Nephron progenitor cell (in vitro differentiated cells): ENCODE measurements around the gene B4GALT6.

Source experiments
- DNase-seq: peaks from one replicate; pipeline ENCODE4 v3.0.0; 2021
- H3K27ac Mint-ChIP-seq: 2 replicates; pipeline ENCODE4 v1.8.0; 2021; ENCODE audit warnings: mild to moderate bottlenecking, moderate library complexity, mixed read lengths
- H3K27me3 Mint-ChIP-seq: 2 replicates; pipeline ENCODE4 v1.8.0; 2021; ENCODE audit warnings: mild to moderate bottlenecking, low read depth, mixed read lengths; ENCODE audit not compliant: poor library complexity
- H3K36me3 Mint-ChIP-seq: 2 replicates; pipeline ENCODE4 v1.8.0; 2021; ENCODE audit warnings: low read depth, mixed read lengths
- H3K4me1 Mint-ChIP-seq: 2 replicates; pipeline ENCODE4 v1.8.0; 2021; ENCODE audit warnings: mixed read lengths
- H3K4me3 Mint-ChIP-seq: 2 replicates; pipeline ENCODE4 v1.8.0; 2021; ENCODE audit warnings: mild to moderate bottlenecking, moderate library complexity, mixed read lengths
- H3K9me3 Mint-ChIP-seq: 2 replicates; pipeline ENCODE4 v1.8.0; 2021; ENCODE audit warnings: mild to moderate bottlenecking, moderate library complexity, mixed read lengths
- CTCF ChIP-seq: fragments of 200-600 bp; sonication (generic); IDR thresholded peaks from 2 replicates; pipeline ENCODE4 v1.5.0; 2021; ENCODE audit warnings: antibody characterized with exemption

B4GALT6 gene

GRCh38 chr18:31592506-31593157 lies 91.7 kb downstream of the B4GALT6 start:
- peaks cover 9% of the 10 kb centered on the region for H3K9me3 Mint-ChIP-seq
- H3K27me3 Mint-ChIP-seq: peaks cover 5% of the 10 kb centered on the region
- H3K4me3 Mint-ChIP-seq: no peak overlapping the region
- H3K27ac Mint-ChIP-seq: no peak overlapping the region
- H3K4me1 Mint-ChIP-seq: peaks cover 14% of the 10 kb centered on the region
- H3K36me3 Mint-ChIP-seq: no peaks in the 10 kb centered on the region
- no peak for DNase-seq
- TF ChIP-seq CTCF: no peak

GRCh38 chr18:31591628-31592027 lies 92.8 kb downstream of the B4GALT6 start, which contains the start of gene TTR:
Gene TTR, plus strand, starts transcription at chr18:31591877. Its CDS starts 26 bp downstream, at chr18:31591903.
- no peak for TF ChIP-seq CTCF
- no peak for DNase-seq
- no peaks in the 10 kb centered on the region for H3K36me3 Mint-ChIP-seq
- H3K4me1 Mint-ChIP-seq: peaks cover 14% of the 10 kb centered on the region
- peak within 1 kb of the TSS; percentile 64 for H3K27ac Mint-ChIP-seq
- H3K9me3 Mint-ChIP-seq: peaks cover 9% of the 10 kb centered on the region
- H3K4me3 Mint-ChIP-seq: no peak within 1 kb of the TSS
- H3K27me3 Mint-ChIP-seq: peaks cover 5% of the 10 kb centered on the region

- DNase-seq: no peak
- Mint-ChIP-seq H3K4me1 (peaks cover 14% of the 10 kb centered on the region), H3K27me3 (peaks cover 5% of the 10 kb centered on the region), H3K36me3 (no peaks in the 10 kb centered on the region), H3K27ac (peak overlapping the region; percentile 64), H3K9me3 (peaks cover 9% of the 10 kb centered on the region), H3K4me3 (no peak overlapping the region)
- no peak for TF ChIP-seq CTCF
These were observed 93.3 kb downstream of the B4GALT6 start for GRCh38 chr18:31591113-31591512.

GRCh38 chr18:31590570-31590969 lies 93.8 kb downstream of the B4GALT6 start:
- peaks cover 14% of the 10 kb centered on the region for H3K4me1 Mint-ChIP-seq
- H3K27ac Mint-ChIP-seq: peak overlapping the region; percentile 64
- peaks cover 9% of the 10 kb centered on the region for H3K9me3 Mint-ChIP-seq
- H3K4me3 Mint-ChIP-seq: no peak overlapping the region
- DNase-seq: no peak
- H3K36me3 Mint-ChIP-seq: no peaks in the 10 kb centered on the region
- TF ChIP-seq CTCF: no peak
- peaks cover 5% of the 10 kb centered on the region for H3K27me3 Mint-ChIP-seq

GRCh38 chr18:31587529-31587928 lies 96.9 kb downstream of the B4GALT6 start:
- Mint-ChIP-seq H3K4me1 (peaks cover 14% of the 10 kb centered on the region), H3K27me3 (no peaks in the 10 kb centered on the region), H3K27ac (no peak overlapping the region), H3K36me3 (no peaks in the 10 kb centered on the region), H3K4me3 (no peak overlapping the region), H3K9me3 (peaks cover 4% of the 10 kb centered on the region)
- DNase-seq: no peak
- no peak for TF ChIP-seq CTCF

GRCh38 chr18:31586616-31587015 lies 97.8 kb downstream of the B4GALT6 start:
- H3K4me1 Mint-ChIP-seq: peaks cover 12% of the 10 kb centered on the region
- H3K27me3 Mint-ChIP-seq: no peaks in the 10 kb centered on the region
- no peaks in the 10 kb centered on the region for H3K36me3 Mint-ChIP-seq
- no peak for DNase-seq
- TF ChIP-seq CTCF: no peak
- H3K9me3 Mint-ChIP-seq: peaks cover 4% of the 10 kb centered on the region
- H3K4me3 Mint-ChIP-seq: no peak overlapping the region
- H3K27ac Mint-ChIP-seq: no peak overlapping the region
